Sigmoid colon (tissue), 7 donors: ENCODE results near the gene EGF. TPM values are rescaled to one million over a fixed set of nuclear protein-coding genes. Genes with fewer than 3 reads are reported as not detected.

Experiments
- DNase-seq: peaks from one replicate; pipeline ENCODE4 v3.0.0-alpha.2; 2019
- H3K27ac ChIP-seq, 4 donors: fragments of 200-600 bp; sonication (generic); one replicate each; pipeline ENCODE4 v1.5.1; 2016 to 2019; ENCODE audit warnings: mild to moderate bottlenecking in 1 of 4
- H3K27me3 ChIP-seq, 3 donors: fragments of 200-600 bp; sonication (generic); one replicate each; pipeline ENCODE4 v1.5.1; 2019; ENCODE audit warnings: mild to moderate bottlenecking in 1 of 3
- H3K36me3 ChIP-seq, 4 donors: fragments of 200-600 bp; sonication (generic); one replicate each; pipeline ENCODE4 v1.5.1; 2016 to 2019
- H3K4me1 ChIP-seq, 4 donors: fragments of 200-600 bp; sonication (generic); one replicate each; pipeline ENCODE4 v1.5.1; 2017 to 2019
- H3K4me3 ChIP-seq, 4 donors: fragments of 200-600 bp; sonication (generic); one replicate each; pipeline ENCODE4 v1.5.1; 2017 to 2019; ENCODE audit warnings: mild to moderate bottlenecking in 2 of 4, moderate library complexity in 1 of 4
- H3K9me3 ChIP-seq, 4 donors: fragments of 200-600 bp in 3 of 4; sonication (generic) in 3 of 4; one replicate each; pipeline versions ENCODE4 v1.5.1 to v1.6.1; 2013 to 2019
- EP300 ChIP-seq, 4 donors: sonication (generic); formaldehyde crosslinking; IDR thresholded peaks; one replicate each; pipeline ENCODE4 v1.6.1; 2017; ENCODE audit warnings: antibody characterized with exemption in 4 of 4
- POLR2A ChIP-seq, 2 donors: fragments of 450-650 bp; IDR thresholded peaks; one replicate each; pipeline ENCODE4 v1.6.1; 2016; ENCODE audit warnings: antibody characterized with exemption in 2 of 2, mild to moderate bottlenecking in 2 of 2, moderate library complexity in 2 of 2
- POLR2AphosphoS5 ChIP-seq, 4 donors: sonication (generic); formaldehyde crosslinking; IDR thresholded peaks; one replicate each; pipeline ENCODE4 v1.6.1; 2017; ENCODE audit warnings: antibody characterized with exemption in 4 of 4
- WGBS, 2 donors: extraction: QIAGEN DNeasy Blood & Tissue Kit; methylation state at CpG; one replicate each; pipeline ENCODE4 v1.1.7; 2013; 5-methylcytosine and 5-hydroxymethylcytosine counted together
- intact Hi-C: fragments of 100-400 bp; cut with DNase I; formaldehyde crosslinking; loops from one replicate; pipeline ENCODE4 v1.15.1; 2023
- polyA plus RNA-seq, 3 donors: library from polyadenylated mRNA; stranded (reverse); fragments of 200-250 nt; gene quantifications; one replicate each; pipeline ENCODE4 v1.2.3, GENCODE V29; 2013
- total RNA-seq, 4 donors: library from RNA; depleted of rRNA; stranded (reverse); fragments of >200 nt; gene quantifications; one replicate each; pipeline ENCODE4 v1.1.0, GENCODE V29; 2016
- TF ChIP-seq, protein P1 (sequence below), 4 experiments: fragments of 450-650 bp in 3 of 4; fragments of 200-600 bp in 1 of 4; IDR thresholded peaks; one replicate each; pipeline ENCODE4 v1.5.1; 2016 to 2019; ENCODE audit warnings: antibody characterized with exemption in 4 of 4, mild to moderate bottlenecking in 3 of 4, moderate library complexity in 2 of 4
- donor health status: healthy with polysubstance abuse.
- donor health status: Bipolar disorder and iron deficiency.
- donor health status: healthy.

The EGF gene
- total and polyA plus RNA-seq, 7 donors, result 0.46 to 1.3 (median 0.70) TPM; not detected in 1

DNA sequence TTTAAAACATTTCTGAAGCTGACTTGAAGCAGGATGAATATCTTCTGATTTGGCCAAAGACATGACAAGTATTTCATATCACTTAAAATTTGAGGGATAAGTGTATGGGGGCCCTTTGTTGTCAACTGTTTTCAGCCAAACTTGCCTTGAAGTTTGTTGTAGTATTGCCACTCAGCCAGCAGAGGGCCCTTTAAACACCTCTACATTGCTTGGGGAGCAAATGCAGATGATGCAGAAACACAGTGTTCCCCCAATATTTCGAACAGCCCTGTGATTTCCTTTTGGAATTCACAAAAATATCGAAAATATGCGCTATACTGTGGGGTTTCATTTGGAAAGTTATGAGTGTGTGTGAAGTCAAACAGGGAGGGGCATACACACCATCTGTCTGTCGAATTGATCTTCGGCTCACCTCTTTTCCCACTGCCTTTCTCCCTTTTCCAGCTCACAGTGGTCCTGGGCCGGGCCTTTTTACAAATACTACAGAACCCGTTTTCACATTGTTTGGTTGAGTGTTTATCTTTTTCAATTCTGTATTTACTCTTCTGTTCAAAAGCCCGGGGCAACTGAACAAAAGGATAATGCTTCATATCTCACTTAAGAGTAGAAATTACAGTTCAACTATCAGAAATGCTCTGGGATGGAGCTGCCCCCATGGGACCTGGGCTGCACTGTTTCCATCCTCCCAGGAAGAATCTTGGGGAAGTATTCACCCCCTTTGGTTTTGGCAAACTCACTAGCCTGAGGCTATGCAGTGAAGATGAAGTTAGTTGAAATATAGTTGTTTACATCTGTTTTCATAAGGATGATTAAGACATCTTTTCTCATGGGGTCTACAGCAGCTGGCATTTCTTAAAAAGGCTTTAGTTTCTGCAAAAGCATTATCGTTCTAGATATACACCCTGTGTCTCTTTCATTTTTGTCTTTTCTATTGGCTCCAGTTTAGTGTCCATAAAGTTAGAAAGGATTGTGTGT is 137.6 kb downstream of the EGF start:
- TF ChIP-seq, protein P1, sequence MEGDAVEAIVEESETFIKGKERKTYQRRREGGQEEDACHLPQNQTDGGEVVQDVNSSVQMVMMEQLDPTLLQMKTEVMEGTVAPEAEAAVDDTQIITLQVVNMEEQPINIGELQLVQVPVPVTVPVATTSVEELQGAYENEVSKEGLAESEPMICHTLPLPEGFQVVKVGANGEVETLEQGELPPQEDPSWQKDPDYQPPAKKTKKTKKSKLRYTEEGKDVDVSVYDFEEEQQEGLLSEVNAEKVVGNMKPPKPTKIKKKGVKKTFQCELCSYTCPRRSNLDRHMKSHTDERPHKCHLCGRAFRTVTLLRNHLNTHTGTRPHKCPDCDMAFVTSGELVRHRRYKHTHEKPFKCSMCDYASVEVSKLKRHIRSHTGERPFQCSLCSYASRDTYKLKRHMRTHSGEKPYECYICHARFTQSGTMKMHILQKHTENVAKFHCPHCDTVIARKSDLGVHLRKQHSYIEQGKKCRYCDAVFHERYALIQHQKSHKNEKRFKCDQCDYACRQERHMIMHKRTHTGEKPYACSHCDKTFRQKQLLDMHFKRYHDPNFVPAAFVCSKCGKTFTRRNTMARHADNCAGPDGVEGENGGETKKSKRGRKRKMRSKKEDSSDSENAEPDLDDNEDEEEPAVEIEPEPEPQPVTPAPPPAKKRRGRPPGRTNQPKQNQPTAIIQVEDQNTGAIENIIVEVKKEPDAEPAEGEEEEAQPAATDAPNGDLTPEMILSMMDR (IDR thresholded peaks at IDR 0.05), result peak; percentile 40 to 71 (median 56)
- no peak for TF ChIP-seq POLR2A (IDR thresholded peaks at IDR 0.05)
- no peaks in the 10 kb centered on the region for H3K9me3 ChIP-seq
- H3K27me3 ChIP-seq, result no peaks in the 10 kb centered on the region
- no peak overlapping the region for H3K27ac ChIP-seq
- H3K4me1 ChIP-seq, result no peaks in the 10 kb centered on the region
- WGBS, 2 donors, result 58 to 64% methylated on average over 9 of the region's 9 CpGs
- H3K4me3 ChIP-seq, result no peak overlapping the region
- intact Hi-C loops, result loop anchor here (5.0 kb wide), 3 partner anchors 147 to 462 kb away; partner anchors contain the start of gene ELOVL6
- DNase-seq, result no peak
- H3K36me3 ChIP-seq, result no peaks in the 10 kb centered on the region

GRCh38 chr4:110055158-110055768 is 142.6 kb downstream of the EGF start:
- 24 to 64% methylated on average over 3 of the region's 3 CpGs for WGBS, 2 donors
- H3K9me3 ChIP-seq, result no peaks in the 10 kb centered on the region
- H3K36me3 ChIP-seq, result no peaks in the 10 kb centered on the region
- DNase-seq, result no peak
- no peaks in the 10 kb centered on the region for H3K4me1 ChIP-seq
- H3K4me3 ChIP-seq, result no peak overlapping the region
- TF ChIP-seq POLR2AphosphoS5 (IDR thresholded peaks at IDR 0.05), result no peak
- TF ChIP-seq EP300 (IDR thresholded peaks at IDR 0.05), result no peak
- TF ChIP-seq POLR2A (IDR thresholded peaks at IDR 0.05), result no peak
- TF ChIP-seq, protein P1 (IDR thresholded peaks at IDR 0.05), result no peak
- intact Hi-C loops, result no loop called here
- H3K27me3 ChIP-seq, result no peaks in the 10 kb centered on the region
- no peak overlapping the region for H3K27ac ChIP-seq

DNA sequence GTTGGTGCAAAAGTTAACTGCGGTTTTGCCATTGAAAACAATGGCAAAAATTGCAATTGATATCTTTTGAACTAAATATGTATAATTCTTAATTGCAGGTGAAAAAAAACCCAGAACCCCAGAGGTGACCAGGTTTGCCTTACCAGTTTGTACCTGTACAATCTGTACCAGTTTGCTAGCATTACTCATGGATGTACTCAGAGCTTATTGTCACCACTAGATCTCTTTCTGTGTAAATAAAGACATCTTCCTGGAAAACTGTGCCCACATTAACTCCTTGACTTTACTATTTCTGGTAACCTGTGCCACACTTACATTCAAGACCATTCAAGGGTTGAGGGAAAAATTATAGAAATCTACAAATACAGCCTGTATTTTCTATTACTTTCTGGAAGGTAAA is 146.0 kb downstream of the EGF start:
- 100% methylated on average over 1 of the region's 1 CpG for WGBS, 2 donors

GRCh38 chr4:110059556-110060191 is 147.0 kb downstream of the EGF start:
- Histone ChIP-seq H3K4me3 (no peak overlapping the region), H3K27me3 (no peaks in the 10 kb centered on the region), H3K27ac (no peak overlapping the region), H3K9me3 (no peaks in the 10 kb centered on the region), H3K36me3 (no peaks in the 10 kb centered on the region), H3K4me1 (no peaks in the 10 kb centered on the region)
- TF ChIP-seq POLR2A (IDR thresholded peaks at IDR 0.05) (no peak), EP300 (IDR thresholded peaks at IDR 0.05) (no peak), POLR2AphosphoS5 (IDR thresholded peaks at IDR 0.05) (no peak)
- TF ChIP-seq, protein P1 (IDR thresholded peaks at IDR 0.05), result no peak
- 62 to 65% methylated on average over 3 of the region's 3 CpGs for WGBS, 2 donors
- no peak for DNase-seq
- intact Hi-C loops, result no loop called here

More for the DNA sequence above, 146.0 kb downstream of the EGF start:
- Histone ChIP-seq H3K36me3 (no peaks in the 10 kb centered on the region), H3K4me3 (no peak overlapping the region), H3K9me3 (no peaks in the 10 kb centered on the region), H3K27ac (no peak overlapping the region), H3K4me1 (no peaks in the 10 kb centered on the region), H3K27me3 (no peaks in the 10 kb centered on the region)
- no peak for TF ChIP-seq POLR2AphosphoS5 (IDR thresholded peaks at IDR 0.05)
- no peak for TF ChIP-seq EP300 (IDR thresholded peaks at IDR 0.05)
- no peak for TF ChIP-seq POLR2A (IDR thresholded peaks at IDR 0.05)
- TF ChIP-seq, protein P1 (IDR thresholded peaks at IDR 0.05), result no peak
- intact Hi-C loops, result no loop called here
- no peak for DNase-seq
